Stimulated activated CD4-positive, alpha-beta T cell treated with anti-CD3 and anti-CD28 coated beads, Interleukin-12 subunit alpha, Interleukin-12 subunit beta, amount 100 ng/mL, for 48 hours (primary cell): ENCODE measurements around the gene SGSM1.
"Not testable (repeated sequence)": the region's sequence is repeated elsewhere in the genome, so short reads cannot be mapped to it uniquely, and the experiment has no call there.

ENCODE experiments used
- DNase-seq, 3 donors: peaks; one replicate each; pipeline ENCODE4 v3.0.0-alpha.2; 2020; ENCODE audit warnings: low read depth in 2 of 3, low spot score in 1 of 3

The SGSM1 gene

GRCh38 chr22:24893341-24894070, 87.5 kb downstream of the SGSM1 start:
- DNase-seq, result no peak

GRCh38 chr22:24894220-24894975, 88.4 kb downstream of the SGSM1 start:
- DNase-seq, result no peak

- DNase-seq, result no peak
Measured at GRCh38 chr22:24894998-24895397, 89.0 kb downstream of the SGSM1 start.

GRCh38 chr22:24901448-24901847, 95.4 kb downstream of the SGSM1 start:
- no peak for DNase-seq

- DNase-seq, result no peak
Measured at GRCh38 chr22:24905909-24906308, 99.9 kb downstream of the SGSM1 start.

GRCh38 chr22:24907101-24907500, 101.1 kb downstream of the SGSM1 start:
- DNase-seq, result not testable (repeated sequence)

- no peak for DNase-seq
Measured at GRCh38 chr22:24920029-24920428, 114.0 kb downstream of the SGSM1 start.

- no peak for DNase-seq
Measured at GRCh38 chr22:24925586-24926427, 119.8 kb downstream of the SGSM1 start.

- DNase-seq, result no peak
Measured at GRCh38 chr22:24926428-24926725, 120.4 kb downstream of the SGSM1 start.

- no peak for DNase-seq
Measured at GRCh38 chr22:24926849-24927579, 121.0 kb downstream of the SGSM1 start.

- no peak for DNase-seq
Measured at GRCh38 chr22:24928322-24928721, 122.3 kb downstream of the SGSM1 start.

GRCh38 chr22:24930678-24931077, 124.7 kb downstream of the SGSM1 start:
- DNase-seq, result no peak

GRCh38 chr22:24935771-24936483, 129.9 kb downstream of the SGSM1 start:
- no peak for DNase-seq

GRCh38 chr22:24937114-24937513, 131.1 kb downstream of the SGSM1 start:
- no peak for DNase-seq

- DNase-seq, result peak in 2 of 3 donors; percentile 16 to 42
Measured at GRCh38 chr22:24938741-24939341, 132.8 kb downstream of the SGSM1 start.

- DNase-seq, result no peak
Measured at GRCh38 chr22:24942301-24942700, 136.3 kb downstream of the SGSM1 start.

GRCh38 chr22:24944217-24944937, 138.4 kb downstream of the SGSM1 start:
- DNase-seq, result no peak

- no peak for DNase-seq
Measured at GRCh38 chr22:24945430-24945829, 139.4 kb downstream of the SGSM1 start.

GRCh38 chr22:24947383-24947782, 141.4 kb downstream of the SGSM1 start:
- DNase-seq, result no peak
